HL-60 (cell line): ENCODE data around the gene XPR1.
"Not testable (repeated sequence)": the region's sequence is repeated elsewhere in the genome, so short reads cannot be mapped to it uniquely, and the experiment has no call there.

Experiments
- CTCF ChIP-seq: IDR thresholded peaks from one replicate; pipeline ENCODE4 v1.5.1; 2011; ENCODE audit warnings: low read length, control low read depth, inconsistent platforms; ENCODE audit not compliant: insufficient read depth
- GABPA ChIP-seq: IDR thresholded peaks from 2 replicates; pipeline ENCODE4 v1.6.1; 2012; ENCODE audit warnings: low read depth

GRCh38 chr1:180791152-180791551 is 159.3 kb downstream of the XPR1 start:
- not testable (repeated sequence) for TF ChIP-seq CTCF, GABPA
